ENCODE measurements around the gene TBX6.

TBX6 gene

GRCh38 chr16:30070490-30070889 is 21.2 kb downstream of the TBX6 start:
- Histone ChIP-seq H3K36me3 (ENCODE audit: control insufficient read depth, insufficient read depth, low read length) (peaks cover 5% of the 10 kb centered on the region), H3K4me1 (peaks cover 27% of the 10 kb centered on the region), H3K9me3 (ENCODE audit: control insufficient read depth, low read length) (no peaks in the 10 kb centered on the region), H3K9ac (no peak overlapping the region), H2AFZ (no peak overlapping the region), H3K4me2 (ENCODE audit: low read length) (peak overlapping the region; percentile 33), H3K4me3 (ENCODE audit: low read depth, low read length) (no peak overlapping the region), H3K79me2 (peaks cover 44% of the 10 kb centered on the region), H3K27me3 (ENCODE audit: control insufficient read depth, insufficient read depth, low read length) (no peaks in the 10 kb centered on the region), H3K27ac (no peak overlapping the region)
- no peak for TF ChIP-seq CTCF (IDR thresholded peaks at IDR 0.05)

GRCh38 chr16:30069611-30070462 is 21.9 kb downstream of the TBX6 start:
- no peak overlapping the region for H3K9ac ChIP-seq
- H3K9me3 ChIP-seq (ENCODE audit: control insufficient read depth, low read length): no peaks in the 10 kb centered on the region
- H3K27me3 ChIP-seq (ENCODE audit: control insufficient read depth, insufficient read depth, low read length): no peaks in the 10 kb centered on the region
- peaks cover 27% of the 10 kb centered on the region for H3K4me1 ChIP-seq
- TF ChIP-seq CTCF (IDR thresholded peaks at IDR 0.05): no peak
- peak overlapping the region; percentile 23 for H3K4me3 ChIP-seq (ENCODE audit: low read depth, low read length)
- H3K79me2 ChIP-seq: peaks cover 37% of the 10 kb centered on the region
- no peak overlapping the region for H2AFZ ChIP-seq
- H3K36me3 ChIP-seq (ENCODE audit: control insufficient read depth, insufficient read depth, low read length): peaks cover 5% of the 10 kb centered on the region
- H3K27ac ChIP-seq: no peak overlapping the region
- peak overlapping the region; percentile 52 for H3K4me2 ChIP-seq (ENCODE audit: low read length)

- peak; percentile 55 for TF ChIP-seq CTCF (IDR thresholded peaks at IDR 0.05)
- Histone ChIP-seq H3K4me2 (ENCODE audit: low read length) (peak overlapping the region; percentile 52), H3K4me3 (ENCODE audit: low read depth, low read length) (peak overlapping the region; percentile 23), H3K27ac (peak overlapping the region; percentile 24), H3K36me3 (ENCODE audit: control insufficient read depth, insufficient read depth, low read length) (peaks cover 5% of the 10 kb centered on the region), H3K79me2 (peaks cover 36% of the 10 kb centered on the region), H2AFZ (no peak overlapping the region), H3K4me1 (peaks cover 32% of the 10 kb centered on the region), H3K9me3 (ENCODE audit: control insufficient read depth, low read length) (no peaks in the 10 kb centered on the region), H3K9ac (no peak overlapping the region), H3K27me3 (ENCODE audit: control insufficient read depth, insufficient read depth, low read length) (no peaks in the 10 kb centered on the region)
Measured at GRCh38 chr16:30068750-30069610, 22.7 kb downstream of the TBX6 start.

- H3K27ac ChIP-seq: peak overlapping the region; percentile 24
- no peaks in the 10 kb centered on the region for H3K9me3 ChIP-seq (ENCODE audit: control insufficient read depth, low read length)
- peaks cover 37% of the 10 kb centered on the region for H3K4me1 ChIP-seq
- H3K4me2 ChIP-seq (ENCODE audit: low read length): peak overlapping the region; percentile 52
- H2AFZ ChIP-seq: no peak overlapping the region
- no peak overlapping the region for H3K4me3 ChIP-seq (ENCODE audit: low read depth, low read length)
- TF ChIP-seq CTCF (IDR thresholded peaks at IDR 0.05): no peak
- peaks cover 37% of the 10 kb centered on the region for H3K79me2 ChIP-seq
- H3K36me3 ChIP-seq (ENCODE audit: control insufficient read depth, insufficient read depth, low read length): peaks cover 5% of the 10 kb centered on the region
- no peak overlapping the region for H3K9ac ChIP-seq
- H3K27me3 ChIP-seq (ENCODE audit: control insufficient read depth, insufficient read depth, low read length): no peaks in the 10 kb centered on the region
Measured at GRCh38 chr16:30068333-30068732, 23.4 kb downstream of the TBX6 start.
